ENCODE results near the gene CDH4. TPM values are rescaled to one million over a fixed set of nuclear protein-coding genes. Genes with fewer than 3 reads are reported as not detected.

CDH4 gene
- total and polyA plus RNA-seq, 2 of the 13 experiments (the other 11 are each of a cell fraction or from before 2014, with no cell fraction given): not detected

- intact Hi-C loops (cut with micrococcal nuclease; ENCODE audit: unreplicated experiment) (no loop called here), in situ Hi-C loops (cut with HindIII; ENCODE audit: extremely low pct_ligation_motif_present, low pct_unique_long_range_greater_than_20kb) (no loop called here)
- H3K79me2 ChIP-seq (ENCODE audit: insufficient read depth, low read length): no peaks in the 10 kb centered on the region
- POLR2A ChIA-PET: no interaction called here
- H3K4me3 ChIP-seq (replicated peaks in 1 of 3; ENCODE audit: insufficient read depth in 1 of 3, low read depth in 2 of 3, low read length in 3 of 3): no peak overlapping the region
- H3K27ac ChIP-seq (ENCODE audit: extremely low read length, insufficient read depth, low read length): no peak overlapping the region
- H2AFZ ChIP-seq (ENCODE audit: low read length): no peak overlapping the region
- 19% methylated on average over 15 of the region's 15 CpGs for WGBS (ENCODE audit: low lambda C conversion rate)
- H3K4me2 ChIP-seq (ENCODE audit: low read depth, low read length): no peak overlapping the region
- FAIRE-seq: no peak
- no peaks in the 10 kb centered on the region for H3K9me3 ChIP-seq (ENCODE audit: low read length)
- no peaks in the 10 kb centered on the region for H3K36me3 ChIP-seq (replicated peaks in 1 of 2; ENCODE audit: control insufficient read depth in 1 of 2, insufficient read depth in 2 of 2, low read length in 2 of 2)
- peaks cover 14 to 88% of the 10 kb centered on the region in 2 experiments; a peak in 4 of 5 replicates for H3K27me3 ChIP-seq (ENCODE audit: control insufficient read depth in 1 of 2, insufficient read depth in 2 of 2, low read length in 2 of 2)
- no TSS peak for BruUV-seq (replicated peaks)
- CTCF ChIA-PET (ENCODE audit: low intra/inter-chr PET ratio, low total read pairs): no interaction called here
- ATAC-seq: no peak
- DNase-seq (ENCODE audit: low spot score): no peak
- no peaks in the 10 kb centered on the region for H3K4me1 ChIP-seq (ENCODE audit: insufficient read depth, low read length)
- no peaks in the 10 kb centered on the region; the same call in 1 of the 2 replicates for H4K20me1 ChIP-seq (ENCODE audit: insufficient read depth, low read length)
- H3K9ac ChIP-seq (ENCODE audit: insufficient read depth, low read depth, low read length): no peak overlapping the region
- TF ChIP-seq PTBP1 (IDR thresholded peaks at IDR 0.05; ENCODE audit: low read depth, low read length, poor library complexity, severe bottlenecking): no peak
- TF ChIP-seq AKNA (CRISPR knock-in tag; IDR thresholded peaks at IDR 0.05; ENCODE audit: borderline replicate concordance): no peak
- no peak for TF ChIP-seq TBX3 (IDR thresholded peaks at IDR 0.05; ENCODE audit: borderline replicate concordance)
- no peak for TF ChIP-seq PAF1 (CRISPR knock-in tag; IDR thresholded peaks at IDR 0.05)
- no peak for TF ChIP-seq ZNF589 (CRISPR knock-in tag; conservative IDR thresholded peaks at IDR 0.05)
- no peak for TF ChIP-seq REPIN1 (CRISPR knock-in tag; IDR thresholded peaks at IDR 0.05; ENCODE audit: borderline replicate concordance, low read depth)
- TF ChIP-seq HNF4A (CRISPR knock-in tag; IDR thresholded peaks at IDR 0.05): no peak
- no peak for TF ChIP-seq DR1 (CRISPR knock-in tag; IDR thresholded peaks at IDR 0.05)
- no peak for TF ChIP-seq PBX2 (CRISPR knock-in tag; IDR thresholded peaks at IDR 0.05)
- no peak for TF ChIP-seq JUN (CRISPR knock-in tag; IDR thresholded peaks at IDR 0.05)
- no peak for TF ChIP-seq ZNF768 (CRISPR knock-in tag; IDR thresholded peaks at IDR 0.05)
- TF ChIP-seq DZIP1 (CRISPR knock-in tag; IDR thresholded peaks at IDR 0.05): no peak
- no peak for TF ChIP-seq CSRNP2 (CRISPR knock-in tag; conservative IDR thresholded peaks at IDR 0.05; ENCODE audit: low read depth)
- TF ChIP-seq ZNF180 (CRISPR knock-in tag; IDR thresholded peaks at IDR 0.05; ENCODE audit: borderline replicate concordance, low read depth): no peak
- TF ChIP-seq NR2F6 (IDR thresholded peaks at IDR 0.05): no peak
- no peak for TF ChIP-seq NR2F6 (CRISPR knock-in tag; IDR thresholded peaks at IDR 0.05)
- TF ChIP-seq HMGA1 (CRISPR knock-in tag; conservative IDR thresholded peaks at IDR 0.05): no peak
Measured at GRCh38 chr20:61659994-61660346, 407.9 kb downstream of the CDH4 start.

All from HepG2 (cell line).